Loucy (cell line): ENCODE measurements around the gene ORC4.

Experiments used
- H2AFZ ChIP-seq: fragments of 200-600 bp; sonication (generic); 2 replicates; pipeline ENCODE4 v1.6.0; 2016; ENCODE audit warnings: antibody characterized with exemption, mild to moderate bottlenecking, low read length, moderate library complexity
- H3F3A ChIP-seq: fragments of 200-600 bp; 2 replicates; pipeline ENCODE4 v1.6.0; 2016; ENCODE audit warnings: antibody characterized with exemption, low read depth, mild to moderate bottlenecking
- H3K27me3 ChIP-seq: fragments of 200-600 bp; sonication (generic); 2 replicates; pipeline ENCODE4 v1.6.1; 2014; ENCODE audit warnings: low read length, mild to moderate bottlenecking; ENCODE audit not compliant: insufficient read depth, poor library complexity, severe bottlenecking
- H3K36me3 ChIP-seq: fragments of 200-600 bp; sonication (generic); 2 replicates; pipeline ENCODE4 v1.6.1; 2016; ENCODE audit warnings: low read length; ENCODE audit not compliant: insufficient read depth
- H3K4me1 ChIP-seq: fragments of 200-600 bp; sonication (generic); 2 replicates; pipeline ENCODE4 v1.5.1; 2014; ENCODE audit warnings: low read length, mild to moderate bottlenecking; ENCODE audit not compliant: insufficient read depth, poor library complexity, severe bottlenecking
- H3K4me2 ChIP-seq: fragments of 200-600 bp; sonication (generic); 2 replicates; pipeline ENCODE4 v1.6.0; 2014; ENCODE audit warnings: antibody characterized with exemption, low read length, low read depth, mild to moderate bottlenecking; ENCODE audit not compliant: poor library complexity, severe bottlenecking
- H3K4me3 ChIP-seq: fragments of 200-600 bp; sonication (generic); 2 replicates; pipeline ENCODE4 v1.5.1; 2014; ENCODE audit warnings: low read length, mild to moderate bottlenecking, mixed read lengths; ENCODE audit not compliant: poor library complexity, severe bottlenecking
- H3K79me2 ChIP-seq: fragments of 200-600 bp; sonication (generic); 2 replicates; pipeline ENCODE4 v1.6.1; 2014; ENCODE audit warnings: low read length; ENCODE audit not compliant: insufficient read depth
- H3K9ac ChIP-seq: fragments of 200-600 bp; sonication (generic); 2 replicates; pipeline ENCODE4 v1.6.0; 2014; ENCODE audit warnings: mild to moderate bottlenecking, low read depth, low read length, moderate library complexity; ENCODE audit not compliant: poor library complexity, severe bottlenecking
- H3K9me2 ChIP-seq: fragments of 200-600 bp; sonication (generic); replicated peaks from 2 replicates; pipeline ENCODE4 v1.6.1; 2016; ENCODE audit warnings: low read depth, low read length, mixed read lengths
- H3K9me3 ChIP-seq: fragments of 200-600 bp; sonication (generic); 2 replicates; pipeline ENCODE4 v1.6.1; 2014; ENCODE audit warnings: mild to moderate bottlenecking, antibody characterized with exemption, low read length, low read depth; ENCODE audit not compliant: insufficient read depth
- H4K20me1 ChIP-seq: fragments of 200-600 bp; sonication (generic); 2 replicates; pipeline ENCODE4 v1.6.0; 2014; ENCODE audit warnings: antibody characterized with exemption, low read length, mild to moderate bottlenecking; ENCODE audit not compliant: insufficient read depth, poor library complexity, severe bottlenecking
- CTCF ChIP-seq: fragments of 200-600 bp; sonication (generic); conservative IDR thresholded peaks from 2 replicates; pipeline ENCODE4 v1.5.1; 2014; ENCODE audit warnings: mild to moderate bottlenecking, antibody characterized with exemption, low read length
- EZH2phosphoT487 ChIP-seq: fragments of 200-600 bp; IDR thresholded peaks from 2 replicates; pipeline ENCODE4 v1.6.1; 2018; ENCODE audit warnings: antibody characterized with exemption, mild to moderate bottlenecking, moderate library complexity, borderline replicate concordance

The ORC4 gene

GRCh38 chr2:147886136-147886535 lies 134.4 kb downstream of the ORC4 start:
- Histone ChIP-seq H3K4me1 (no peaks in the 10 kb centered on the region), H3K36me3 (no peaks in the 10 kb centered on the region), H4K20me1 (no peaks in the 10 kb centered on the region), H3K4me2 (no peak overlapping the region), H3F3A (no peaks in the 10 kb centered on the region), H3K79me2 (no peaks in the 10 kb centered on the region), H2AFZ (no peak overlapping the region), H3K4me3 (no peak overlapping the region), H3K9ac (no peak overlapping the region), H3K27me3 (no peaks in the 10 kb centered on the region), H3K9me2 (no peaks in the 10 kb centered on the region), H3K9me3 (no peaks in the 10 kb centered on the region)
- TF ChIP-seq CTCF (no peak), EZH2phosphoT487 (no peak)

GRCh38 chr2:147884830-147885229 lies 135.7 kb downstream of the ORC4 start:
- no peak overlapping the region for H2AFZ ChIP-seq
- no peaks in the 10 kb centered on the region for H3K9me3 ChIP-seq
- no peaks in the 10 kb centered on the region for H3K79me2 ChIP-seq
- H4K20me1 ChIP-seq = no peaks in the 10 kb centered on the region
- H3K4me3 ChIP-seq = no peak overlapping the region
- TF ChIP-seq EZH2phosphoT487 (no peak), CTCF (no peak)
- H3K9me2 ChIP-seq = no peaks in the 10 kb centered on the region
- H3K27me3 ChIP-seq = no peaks in the 10 kb centered on the region
- H3F3A ChIP-seq = no peaks in the 10 kb centered on the region
- no peak overlapping the region for H3K9ac ChIP-seq
- no peak overlapping the region for H3K4me2 ChIP-seq
- H3K4me1 ChIP-seq = no peaks in the 10 kb centered on the region
- no peaks in the 10 kb centered on the region for H3K36me3 ChIP-seq

GRCh38 chr2:147882631-147883030 lies 137.9 kb downstream of the ORC4 start:
- H3K9me3 ChIP-seq = no peaks in the 10 kb centered on the region
- H3K4me2 ChIP-seq = no peak overlapping the region
- H4K20me1 ChIP-seq = no peaks in the 10 kb centered on the region
- no peaks in the 10 kb centered on the region for H3K9me2 ChIP-seq
- no peaks in the 10 kb centered on the region for H3F3A ChIP-seq
- no peaks in the 10 kb centered on the region for H3K79me2 ChIP-seq
- H3K36me3 ChIP-seq = no peaks in the 10 kb centered on the region
- TF ChIP-seq EZH2phosphoT487 (no peak), CTCF (no peak)
- no peaks in the 10 kb centered on the region for H3K27me3 ChIP-seq
- H3K4me1 ChIP-seq = no peaks in the 10 kb centered on the region
- H3K9ac ChIP-seq = no peak overlapping the region
- no peak overlapping the region for H2AFZ ChIP-seq
- H3K4me3 ChIP-seq = no peak overlapping the region
